ENCODE measurements around the gene CXCL12.

The CXCL12 gene

DNA sequence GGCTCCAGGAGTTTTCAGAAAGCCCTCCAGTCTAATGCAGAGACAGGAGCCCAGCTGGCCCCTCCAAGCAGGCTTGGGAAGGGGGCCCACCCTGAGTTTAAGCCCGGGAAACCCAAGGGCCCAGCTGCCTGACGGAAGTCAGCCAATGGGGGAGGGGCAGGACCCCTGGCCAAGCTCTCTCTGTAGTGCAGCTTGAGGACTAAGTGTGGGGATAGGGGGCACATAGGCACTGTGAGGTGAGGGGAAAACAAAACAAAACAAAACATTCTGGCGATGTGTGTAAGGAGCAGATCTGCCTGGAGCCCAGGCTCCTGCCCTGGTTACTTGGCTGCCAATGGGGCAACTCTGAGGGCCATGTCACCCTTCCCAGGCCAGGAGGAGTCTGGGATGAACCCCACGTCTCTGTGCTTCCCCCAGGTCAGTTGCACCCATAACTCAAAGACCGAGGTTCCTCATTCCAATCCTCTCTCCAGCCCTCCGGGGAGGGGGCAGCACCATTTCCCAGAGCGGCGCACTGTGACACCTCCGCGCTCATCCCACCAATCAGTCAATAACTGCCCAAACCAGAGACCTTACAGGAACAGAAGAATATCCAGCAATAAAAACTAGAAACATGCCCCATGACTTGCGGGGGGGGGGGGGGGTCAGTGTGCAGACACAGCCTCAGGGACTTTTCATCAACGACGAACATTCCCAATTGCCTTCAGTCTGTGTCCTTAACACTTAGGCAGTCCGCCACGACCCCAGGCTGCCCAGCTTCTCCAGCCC is 1.7 kb downstream of the CXCL12 start:
- H3K27ac ChIP-seq: no peak overlapping the region
- TF ChIP-seq, protein P1, sequence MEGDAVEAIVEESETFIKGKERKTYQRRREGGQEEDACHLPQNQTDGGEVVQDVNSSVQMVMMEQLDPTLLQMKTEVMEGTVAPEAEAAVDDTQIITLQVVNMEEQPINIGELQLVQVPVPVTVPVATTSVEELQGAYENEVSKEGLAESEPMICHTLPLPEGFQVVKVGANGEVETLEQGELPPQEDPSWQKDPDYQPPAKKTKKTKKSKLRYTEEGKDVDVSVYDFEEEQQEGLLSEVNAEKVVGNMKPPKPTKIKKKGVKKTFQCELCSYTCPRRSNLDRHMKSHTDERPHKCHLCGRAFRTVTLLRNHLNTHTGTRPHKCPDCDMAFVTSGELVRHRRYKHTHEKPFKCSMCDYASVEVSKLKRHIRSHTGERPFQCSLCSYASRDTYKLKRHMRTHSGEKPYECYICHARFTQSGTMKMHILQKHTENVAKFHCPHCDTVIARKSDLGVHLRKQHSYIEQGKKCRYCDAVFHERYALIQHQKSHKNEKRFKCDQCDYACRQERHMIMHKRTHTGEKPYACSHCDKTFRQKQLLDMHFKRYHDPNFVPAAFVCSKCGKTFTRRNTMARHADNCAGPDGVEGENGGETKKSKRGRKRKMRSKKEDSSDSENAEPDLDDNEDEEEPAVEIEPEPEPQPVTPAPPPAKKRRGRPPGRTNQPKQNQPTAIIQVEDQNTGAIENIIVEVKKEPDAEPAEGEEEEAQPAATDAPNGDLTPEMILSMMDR (conservative IDR thresholded peaks at IDR 0.05): no peak
- no peak for TF ChIP-seq ZFX (IDR thresholded peaks at IDR 0.05)

DNA sequence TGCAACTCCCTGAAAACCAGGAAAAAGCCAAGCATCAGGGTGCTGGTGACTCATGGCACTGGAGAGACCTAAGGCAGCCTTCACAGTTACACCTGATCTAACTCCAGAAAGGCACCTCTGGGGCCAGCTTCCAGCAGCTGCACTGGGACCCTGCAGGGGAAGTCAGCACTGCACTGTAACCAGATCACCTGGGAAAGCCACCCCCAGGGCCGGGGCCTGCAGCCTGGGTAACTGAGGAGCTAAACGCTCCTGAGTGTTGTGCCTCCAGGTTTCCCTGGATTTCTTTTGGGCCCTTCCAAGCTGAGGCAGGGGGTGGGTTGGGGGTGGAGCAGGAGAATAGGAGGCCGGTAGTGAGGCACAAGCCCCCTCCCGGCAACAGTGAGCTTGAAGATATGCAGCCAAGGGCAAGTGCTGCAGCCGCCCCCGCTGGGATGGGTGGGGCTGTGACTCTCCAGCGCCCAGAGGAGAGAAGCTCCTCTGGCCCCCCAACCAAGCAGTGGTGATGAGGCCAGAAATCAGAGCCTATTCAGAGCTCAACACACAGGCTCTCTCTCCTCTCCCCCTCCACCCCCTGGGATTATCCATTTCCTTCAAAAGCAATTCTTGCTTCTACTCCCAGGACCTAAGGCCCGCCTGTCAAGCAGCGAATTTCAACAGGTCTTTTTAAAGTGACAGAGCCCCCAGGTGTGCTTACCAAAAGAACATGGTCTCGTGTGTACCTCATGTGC is 2.6 kb downstream of the CXCL12 start:
- TF ChIP-seq ZFX (IDR thresholded peaks at IDR 0.05): no peak
- TF ChIP-seq, protein P1 (conservative IDR thresholded peaks at IDR 0.05): no peak
- no peak overlapping the region for H3K27ac ChIP-seq

DNA sequence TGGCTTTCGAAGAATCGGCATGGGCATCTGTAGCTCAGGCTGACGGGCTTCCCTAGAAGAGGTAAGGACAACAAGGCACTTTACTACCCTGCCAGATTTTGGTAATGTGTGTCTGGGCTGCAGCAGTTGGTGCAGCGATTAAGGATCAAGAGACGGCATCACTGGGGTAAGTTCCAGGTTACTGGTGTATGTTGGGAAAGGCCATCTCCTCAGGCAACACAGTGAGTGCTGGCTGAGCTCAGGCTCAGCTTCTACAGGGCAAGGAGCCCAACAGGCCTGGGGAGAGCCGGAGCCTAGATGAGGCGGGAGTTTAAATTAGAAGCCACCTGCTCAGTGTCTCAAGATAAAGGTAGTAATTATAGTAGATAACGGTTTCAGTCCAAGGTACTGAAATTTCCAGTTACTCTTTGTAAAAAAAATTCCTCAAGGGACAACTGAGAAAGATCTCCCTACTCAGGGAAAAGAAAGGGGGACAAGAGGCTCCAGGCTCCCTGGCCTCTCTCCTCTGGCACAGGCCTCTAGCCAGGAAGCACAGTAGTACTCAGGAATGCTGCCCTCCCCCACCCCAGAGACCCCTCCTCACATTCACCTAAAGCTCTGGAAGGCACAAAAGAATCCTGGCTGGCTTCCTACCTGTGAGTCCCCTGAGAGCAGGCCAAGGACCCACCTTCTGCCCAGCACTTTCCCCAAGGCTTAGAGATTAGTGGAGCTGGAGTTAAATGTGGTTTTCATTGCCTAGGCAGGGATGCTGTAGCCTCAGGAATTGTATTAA is 3.9 kb downstream of the CXCL12 start:
- no peak overlapping the region for H3K27ac ChIP-seq
- TF ChIP-seq ZFX (IDR thresholded peaks at IDR 0.05): no peak
- TF ChIP-seq, protein P1 (conservative IDR thresholded peaks at IDR 0.05): no peak

DNA sequence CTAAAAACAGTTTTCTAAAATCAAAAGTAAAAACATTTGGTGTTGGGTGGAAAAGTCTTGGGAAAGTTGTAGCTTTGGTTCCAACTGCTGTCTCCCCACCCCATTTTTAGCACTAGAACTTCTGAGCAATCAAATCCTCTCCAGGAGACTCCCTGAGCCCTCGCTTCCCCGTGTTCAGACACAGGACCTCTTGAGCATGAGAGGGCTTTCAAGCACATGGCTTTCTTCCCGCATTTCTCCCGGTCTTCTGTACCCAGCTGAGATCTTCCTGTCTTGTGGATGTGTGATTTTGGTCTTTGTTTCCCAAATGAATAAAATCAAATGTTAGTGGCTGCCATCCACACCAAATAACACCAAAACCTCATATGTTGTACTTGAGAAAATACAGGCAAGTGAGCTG is 5.0 kb downstream of the CXCL12 start:
- TF ChIP-seq, protein P1 (conservative IDR thresholded peaks at IDR 0.05): no peak
- no peak for TF ChIP-seq ZFX (IDR thresholded peaks at IDR 0.05)
- no peak overlapping the region for H3K27ac ChIP-seq

DNA sequence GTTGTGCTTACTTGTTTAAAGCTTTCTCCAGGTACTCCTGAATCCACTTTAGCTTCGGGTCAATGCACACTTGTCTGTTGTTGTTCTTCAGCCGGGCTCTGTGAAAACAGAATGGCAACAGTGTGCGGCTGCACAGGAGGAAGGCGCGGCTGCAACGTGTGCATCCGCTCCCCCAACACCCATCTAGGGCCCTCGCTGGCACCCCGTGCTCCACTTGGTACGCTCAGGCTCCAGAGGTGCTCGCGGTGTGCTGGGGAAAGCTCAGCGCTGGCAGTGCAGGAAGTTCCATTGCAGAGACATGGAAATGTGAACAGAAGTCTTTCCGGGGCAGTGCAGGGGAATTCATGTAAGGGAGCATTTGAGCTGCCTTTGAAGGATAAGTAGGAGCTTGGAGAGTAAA is 6.3 kb downstream of the CXCL12 start:
- H3K27ac ChIP-seq: no peak overlapping the region
- TF ChIP-seq, protein P1 (conservative IDR thresholded peaks at IDR 0.05): no peak
- TF ChIP-seq ZFX (IDR thresholded peaks at IDR 0.05): no peak

DNA sequence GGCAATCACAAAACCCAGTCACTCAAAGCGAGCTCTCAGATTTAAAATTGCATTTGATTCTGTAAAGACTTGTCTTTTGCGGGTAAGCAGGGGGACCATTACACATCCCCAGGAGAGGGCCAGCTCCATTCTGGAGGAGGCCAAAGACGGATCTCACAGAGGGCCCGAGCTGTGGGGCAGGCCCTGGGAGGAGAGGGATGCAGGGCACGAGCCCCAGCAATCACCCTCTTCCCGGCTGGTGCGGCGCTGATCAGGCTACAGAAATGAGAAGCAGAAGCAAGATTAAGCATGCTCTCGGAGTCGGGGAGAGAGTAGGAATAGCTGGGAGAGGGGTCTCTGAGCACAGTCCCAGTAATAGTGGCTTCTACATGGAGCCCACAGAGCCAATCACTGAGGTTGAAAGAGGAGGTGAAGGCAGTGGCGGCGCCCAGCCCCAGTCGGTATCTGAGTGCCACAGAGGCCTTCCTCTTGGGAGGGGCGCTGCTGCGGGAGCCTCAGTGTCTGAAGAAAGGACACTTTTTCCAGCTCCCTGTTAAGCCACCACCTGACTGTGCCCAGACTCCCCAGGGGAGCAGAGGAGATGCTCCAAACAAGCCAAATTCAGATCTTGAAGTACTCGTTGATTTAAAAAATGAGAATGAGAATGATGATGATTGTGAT is 7.1 kb downstream of the CXCL12 start:
- TF ChIP-seq, protein P1 (conservative IDR thresholded peaks at IDR 0.05): no peak
- TF ChIP-seq ZFX (IDR thresholded peaks at IDR 0.05): no peak
- H3K27ac ChIP-seq: no peak overlapping the region
